A172 (cell line): ENCODE data around the gene FOXO1. TPM values are rescaled to one million over a fixed set of nuclear protein-coding genes. Genes with fewer than 3 reads are reported as not detected.
"Not testable (repeated sequence)": the region's sequence is repeated elsewhere in the genome, so short reads cannot be mapped to it uniquely, and the experiment has no call there.

Source experiments
- DNase-seq: peaks from one replicate; pipeline ENCODE4 v3.0.0-alpha.2; 2015; ENCODE audit warnings: low spot score
- total RNA-seq: library from RNA; depleted of rRNA; stranded (reverse); fragments of >200 nt; shearing (Covaris generic); gene quantifications from 2 replicates; pipeline ENCODE4 v1.2.3, GENCODE V29; 2014; rRNA removed

FOXO1 gene
- total RNA-seq = 1.1 and 2.3 TPM in 2 replicates

- DNase-seq = peak; percentile 35
Observed at GRCh38 chr13:40666045-40666932, at the start of gene FOXO1. Gene FOXO1 (minus strand): TSS chr13:40666641. CDS start chr13:40666212, 429 bp downstream.

GRCh38 chr13:40714433-40714832 lies 48.0 kb upstream of the FOXO1 start:
- DNase-seq = not testable (repeated sequence)

DNA sequence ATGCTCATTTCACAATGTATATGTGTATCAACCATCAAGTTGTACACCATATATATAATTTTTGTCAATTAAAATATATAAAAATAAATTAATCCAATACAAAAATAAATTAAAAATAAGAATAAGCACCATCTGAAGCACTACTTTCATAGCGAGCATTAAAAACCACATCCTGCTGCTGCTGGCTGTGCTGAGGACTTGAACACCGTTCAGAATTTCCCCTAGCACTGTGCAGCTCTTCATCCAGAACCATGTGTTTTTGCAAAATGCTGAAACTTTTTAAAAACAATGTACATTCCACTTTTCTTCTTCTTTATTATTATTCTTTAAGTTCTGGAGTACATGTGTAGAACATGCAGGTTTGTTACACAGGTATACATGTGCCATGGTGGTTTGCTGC lies 40.0 kb upstream of the FOXO1 start:
- no peak for DNase-seq

DNA sequence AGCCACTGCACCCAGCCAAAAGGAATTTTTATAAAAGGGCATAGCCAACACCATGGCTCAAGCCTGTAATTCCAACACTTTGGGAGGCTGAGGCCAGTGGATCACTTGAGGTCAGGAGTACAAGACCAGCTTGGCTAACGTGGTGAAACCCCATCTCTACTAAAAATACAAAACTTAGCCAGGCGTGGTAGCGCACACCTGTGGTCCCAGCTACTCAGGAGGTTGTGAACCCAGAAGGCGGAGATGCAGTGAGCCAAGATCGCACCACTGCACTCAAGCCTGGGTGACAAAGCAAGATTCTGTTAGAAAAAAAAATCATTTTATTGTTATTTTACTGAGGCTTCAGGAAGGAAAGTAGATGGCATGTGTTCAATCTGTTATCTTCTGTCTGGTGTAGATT lies 31.3 kb upstream of the FOXO1 start:
- DNase-seq = no peak

GRCh38 chr13:40694426-40694825 lies 28.0 kb upstream of the FOXO1 start:
- no peak for DNase-seq

DNA sequence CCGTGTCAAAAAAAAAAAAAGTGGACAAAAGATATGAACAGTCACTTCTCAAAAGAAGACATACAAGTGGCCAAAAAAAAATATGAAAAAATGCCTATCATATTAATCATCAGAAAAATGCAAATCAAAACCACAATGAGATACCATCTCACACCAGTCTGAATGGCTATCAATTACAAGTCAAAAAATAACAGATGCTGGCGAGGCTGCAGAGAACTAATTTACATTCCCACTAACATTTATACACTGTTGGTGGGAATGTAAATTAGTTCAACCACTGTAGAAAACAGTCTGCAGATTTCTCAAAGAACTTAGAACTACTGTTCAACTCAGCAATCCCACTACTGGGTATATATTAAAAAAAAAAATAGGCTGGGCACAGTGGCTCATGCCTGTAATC lies 26.5 kb upstream of the FOXO1 start:
- peak; percentile 36 for DNase-seq

GRCh38 chr13:40688781-40689180 lies 22.3 kb upstream of the FOXO1 start:
- no peak for DNase-seq

- no peak for DNase-seq
Observed at GRCh38 chr13:40682449-40683240, 16.2 kb upstream of the FOXO1 start.

DNA sequence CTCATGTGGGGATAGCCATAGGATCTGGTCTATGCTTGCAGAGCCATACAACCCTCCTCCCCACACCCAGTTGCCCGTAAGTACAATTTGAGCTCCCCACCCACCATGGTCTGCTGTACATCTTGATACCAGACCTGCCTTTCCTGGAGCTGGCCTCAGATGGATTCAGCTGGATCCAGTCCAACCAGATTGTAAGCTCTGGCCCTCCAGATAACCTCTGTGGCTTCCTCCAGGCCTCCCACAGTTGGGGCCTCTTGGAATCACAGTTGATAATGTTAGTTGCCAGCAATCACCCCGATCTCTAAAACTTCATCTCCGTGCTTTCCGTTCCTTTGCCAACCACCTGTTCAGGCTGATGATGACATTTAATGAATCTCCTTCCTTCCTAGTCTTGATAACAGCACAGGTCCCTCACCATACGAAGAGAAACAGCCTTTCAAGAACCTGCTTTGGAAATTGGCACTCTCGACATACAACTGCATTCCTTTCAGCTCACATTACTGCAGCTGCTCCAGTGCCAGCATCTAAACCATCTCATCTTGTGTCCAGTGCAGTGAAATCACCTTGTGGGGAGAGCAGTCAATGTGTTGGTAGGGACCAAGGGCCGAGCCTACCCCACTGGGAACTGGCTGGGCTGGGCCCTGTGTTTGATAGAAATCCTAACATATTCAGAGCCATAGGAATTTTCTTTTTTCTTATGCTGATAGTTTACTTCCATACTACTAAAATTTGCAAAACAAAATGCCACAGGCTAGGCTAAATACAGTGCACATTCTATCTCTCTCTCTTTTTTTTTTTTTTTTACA lies 15.1 kb upstream of the FOXO1 start:
- DNase-seq = peak; percentile 33

- no peak for DNase-seq
Observed at GRCh38 chr13:40680659-40681323, 14.3 kb upstream of the FOXO1 start.

GRCh38 chr13:40679480-40679985 lies 13.1 kb upstream of the FOXO1 start:
- no peak for DNase-seq

DNA sequence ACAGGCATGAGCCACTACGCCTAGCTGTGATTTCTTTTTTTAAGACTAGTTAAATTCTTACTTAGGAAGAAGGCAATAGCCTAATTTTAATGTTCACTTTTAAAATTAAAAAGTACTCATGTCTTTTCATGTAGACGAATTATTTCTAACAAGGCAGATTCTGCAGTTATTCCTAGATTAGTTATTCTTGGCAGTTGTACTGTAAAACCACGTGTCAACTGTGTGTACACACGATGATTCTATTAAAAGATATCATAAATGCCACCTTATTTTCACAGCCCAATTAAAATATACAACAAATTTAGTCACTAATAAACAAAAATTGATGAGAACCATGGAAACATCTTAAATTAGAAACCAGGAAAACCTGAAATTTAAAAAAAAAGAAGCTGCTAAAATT lies 10.6 kb upstream of the FOXO1 start:
- DNase-seq = no peak

GRCh38 chr13:40676007-40676406 lies 9.6 kb upstream of the FOXO1 start:
- no peak for DNase-seq

- no peak for DNase-seq
Observed at GRCh38 chr13:40673414-40673813, 7.0 kb upstream of the FOXO1 start.

GRCh38 chr13:40672765-40673397 lies 6.4 kb upstream of the FOXO1 start:
- DNase-seq = no peak

- DNase-seq = peak; percentile 64
Observed at GRCh38 chr13:40671956-40672764, 5.7 kb upstream of the FOXO1 start.

- no peak for DNase-seq
Observed at GRCh38 chr13:40670307-40670706, 3.9 kb upstream of the FOXO1 start.

DNA sequence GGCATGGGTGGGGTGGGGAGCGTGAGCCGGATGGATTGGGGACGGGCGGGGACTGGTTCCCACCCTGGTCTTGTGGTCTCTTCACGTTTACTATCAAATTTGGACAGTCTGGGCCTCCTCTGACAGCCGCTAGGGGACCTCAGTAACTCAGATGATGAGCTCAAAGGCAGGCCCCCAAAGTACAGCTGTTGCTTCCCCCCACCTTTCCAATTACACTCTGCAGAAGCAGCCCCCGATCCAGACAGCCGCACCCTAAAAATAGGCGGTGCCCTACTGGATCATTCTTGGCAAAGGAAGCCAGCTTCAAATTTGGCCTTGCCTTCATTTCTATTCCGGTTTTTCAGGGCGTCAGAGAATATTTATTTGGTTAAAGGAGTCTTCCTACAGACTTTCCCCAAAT lies 1.9 kb upstream of the FOXO1 start:
- DNase-seq = no peak

DNA sequence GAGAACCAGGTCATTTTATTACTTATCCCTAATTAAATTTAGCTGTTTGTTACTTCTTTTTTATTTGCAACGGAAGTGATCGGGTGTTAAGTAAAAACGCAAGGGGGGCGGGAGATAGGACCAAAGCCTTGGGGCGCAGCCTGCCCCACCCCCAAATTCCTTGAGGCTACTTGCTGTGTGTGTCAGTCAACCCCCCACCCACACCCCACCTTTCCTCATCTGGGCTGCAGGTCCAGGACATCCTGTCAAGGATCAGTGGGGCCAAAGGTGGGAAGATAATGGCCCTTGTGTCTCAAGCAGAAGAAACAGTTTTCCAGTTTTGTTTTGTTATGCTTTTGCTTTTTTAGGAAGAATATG lies 1.2 kb upstream of the FOXO1 start:
- DNase-seq = no peak
